Endothelial cell of umbilical vein (primary cell): ENCODE data around the gene KDM3A. TPM values are rescaled to one million over a fixed set of nuclear protein-coding genes. Genes with fewer than 3 reads are reported as not detected.

Experiments used
- BruUV-seq: library from RNA; stranded (reverse); fragments of 400-500 nt; replicated peaks from 2 replicates; lab custom pipeline; 2021; lab: Mats Ljungman, UMichigan
- CTCF ChIA-PET: fragments of 300-600, 350-600 bp; sonication (Branson Sonifier 250); formaldehyde crosslinking; loops from one replicate; lab custom pipeline; 2021; ENCODE audit warnings: antibody characterized with exemption, inconsistent platforms; lab: Charles Lee
- POLR2A ChIA-PET: fragments of 300-600, 350-600 bp; sonication (Branson Sonifier 250); formaldehyde crosslinking; loops from one replicate; lab custom pipeline; 2021; ENCODE audit warnings: antibody characterized with exemption, inconsistent platforms; lab: Charles Lee
- DNase-seq: peaks from one replicate; pipeline ENCODE4 v3.0.0-alpha.2; 2011; ENCODE audit warnings: low read depth, low spot score
- FAIRE-seq: peaks from 2 replicates; lab custom pipeline; 2011; peaks lifted over from hg19 to GRCh38; lab: Jason Lieb, UNC
- H2AFZ ChIP-seq: 2 replicates; pipeline ENCODE4 v1.6.0; 2012; ENCODE audit warnings: low read depth, low read length, control low read depth, inconsistent platforms
- H3K27ac ChIP-seq: 2 replicates; pipeline ENCODE4 v1.5.1; 2011; ENCODE audit warnings: low read depth, mild to moderate bottlenecking, control low read depth, low read length, moderate library complexity; ENCODE audit not compliant: insufficient read depth
- H3K27me3 ChIP-seq, 2 experiments: 2 replicates each; pipeline versions ENCODE4 v1.6.0 to v1.6.1; 2011; ENCODE audit warnings: low read length in 2 of 2, mixed read lengths in 1 of 2; ENCODE audit not compliant: control insufficient read depth in 2 of 2, insufficient read depth in 2 of 2
- H3K36me3 ChIP-seq, 2 experiments: 2 replicates in 1 of 2; 3 replicates in 1 of 2; pipeline ENCODE4 v1.5.1; 2011; ENCODE audit warnings: low read length in 2 of 2, mild to moderate bottlenecking in 1 of 2, moderate library complexity in 1 of 2; ENCODE audit not compliant: control insufficient read depth in 2 of 2, insufficient read depth in 2 of 2; ENCODE audit errors: extremely low read depth in 1 of 2
- H3K4me1 ChIP-seq: 3 replicates; pipeline ENCODE4 v1.5.1; 2011; ENCODE audit warnings: mild to moderate bottlenecking, low read length; ENCODE audit not compliant: control insufficient read depth, insufficient read depth; ENCODE audit errors: extremely low read depth
- H3K4me2 ChIP-seq: 2 replicates; pipeline ENCODE4 v1.6.1; 2011; ENCODE audit warnings: low read length, control low read depth, mixed read lengths; ENCODE audit not compliant: insufficient read depth
- H3K4me3 ChIP-seq, 3 experiments: fragments of 200-600 bp in 1 of 3; sonication (generic), shearing (Covaris generic) in 1 of 3; replicated peaks in 1 of 3; 2 replicates each; pipeline ENCODE4 v1.5.1; 2011 to 2016; ENCODE audit warnings: control low read depth in 3 of 3, low read length in 3 of 3, mild to moderate bottlenecking in 2 of 3, inconsistent platforms in 1 of 3, low read depth in 1 of 3, moderate library complexity in 1 of 3; ENCODE audit not compliant: insufficient read depth in 1 of 3
- H3K79me2 ChIP-seq: 2 replicates; pipeline ENCODE4 v1.6.0; 2012; ENCODE audit warnings: low read length, inconsistent platforms; ENCODE audit not compliant: control insufficient read depth, insufficient read depth
- H3K9ac ChIP-seq: replicated peaks from 2 replicates; pipeline ENCODE3; 2011; ENCODE audit warnings: low read length, control low read depth; ENCODE audit not compliant: insufficient read depth; ENCODE audit errors: extremely low read depth
- H3K9me1 ChIP-seq: replicated peaks from 3 replicates; pipeline ENCODE4 v1.6.0; 2011; ENCODE audit warnings: mild to moderate bottlenecking, low read length; ENCODE audit not compliant: control insufficient read depth, insufficient read depth; ENCODE audit errors: extremely low read depth
- H3K9me3 ChIP-seq: replicated peaks from 2 replicates; pipeline ENCODE4 v1.5.1; 2012; ENCODE audit warnings: low read length, inconsistent platforms; ENCODE audit not compliant: control insufficient read depth, insufficient read depth
- H4K20me1 ChIP-seq: replicated peaks from 2 replicates; pipeline ENCODE3; 2011; ENCODE audit warnings: mild to moderate bottlenecking, low read length; ENCODE audit not compliant: control insufficient read depth, insufficient read depth; ENCODE audit errors: extremely low read depth
- EZH2 ChIP-seq: IDR thresholded peaks from 2 replicates; pipeline ENCODE4 v1.6.1; 2012; ENCODE audit warnings: borderline replicate concordance, low read depth, mild to moderate bottlenecking, moderate library complexity, low read length, inconsistent platforms; ENCODE audit not compliant: severe bottlenecking
- FOS ChIP-seq: IDR thresholded peaks from 2 replicates; pipeline ENCODE4 v1.6.1; 2011; ENCODE audit warnings: mild to moderate bottlenecking, low read length, moderate library complexity, borderline replicate concordance; ENCODE audit not compliant: insufficient read depth
- GATA2 ChIP-seq: IDR thresholded peaks from 2 replicates; pipeline ENCODE4 v1.7.0; 2011; ENCODE audit warnings: low read depth, mild to moderate bottlenecking, moderate library complexity, mixed read lengths, low read length; ENCODE audit not compliant: insufficient read length, insufficient read depth
- JUN ChIP-seq: IDR thresholded peaks from 2 replicates; pipeline ENCODE4 v1.6.1; 2011; ENCODE audit warnings: borderline replicate concordance, low read depth; ENCODE audit not compliant: insufficient read length, insufficient read depth
- MYC ChIP-seq: IDR thresholded peaks from one replicate; pipeline ENCODE4 v1.6.1; 2011; ENCODE audit warnings: mild to moderate bottlenecking, low read depth, low read length
- POLR2A ChIP-seq: IDR thresholded peaks from 2 replicates; pipeline ENCODE4 v1.6.1; 2012; ENCODE audit warnings: low read depth, mild to moderate bottlenecking, control low read depth, low read length
- POLR2AphosphoS5 ChIP-seq: IDR thresholded peaks from 2 replicates; pipeline ENCODE4 v1.6.1; 2012; ENCODE audit warnings: low read depth, mild to moderate bottlenecking, control low read depth, low read length, moderate library complexity; ENCODE audit not compliant: insufficient read depth
- dilution Hi-C: fragments of 300-500 bp; cut with MboI; formaldehyde crosslinking; loops from one replicate; pipeline ENCODE4 v1.15.0; 2019; ENCODE audit warnings: low sequenced_read_pairs; ENCODE audit not compliant: extremely low pct_ligation_motif_present
- intact Hi-C: fragments of 100-400 bp; cut with micrococcal nuclease; formaldehyde crosslinking; loops from one replicate; pipeline ENCODE4 v1.10.0; 2022
- polyA plus RNA-seq, 4 experiments: library from polyadenylated mRNA; depleted of rRNA in 3 of 4; stranded (reverse) in 3 of 4; unstranded in 1 of 4; fragments of >200 nt; gene quantifications; 2 replicates each; pipeline versions ENCODE4 v1.2.1 to v1.2.3, GENCODE V29; 2011 to 2012; ENCODE audit warnings: missing spikeins in 1 of 4
- total RNA-seq: library from RNA; stranded (reverse); gene quantifications from 2 replicates; pipeline ENCODE4 v1.2.3, GENCODE V29; 2021
- TF ChIP-seq, protein P1 (sequence below), 2 donors: IDR thresholded peaks; 1 replicate in 1 of 2; 2 replicates in 1 of 2; pipeline ENCODE4 v1.5.1; 2011; ENCODE audit warnings: low read length in 2 of 2, mild to moderate bottlenecking in 2 of 2, moderate library complexity in 2 of 2, control low read depth in 1 of 2, inconsistent platforms in 1 of 2, low read depth in 1 of 2; ENCODE audit not compliant: insufficient read depth in 1 of 2; ENCODE audit errors: extremely low read depth in 1 of 2
- TF ChIP-seq, protein P2 (sequence below): IDR thresholded peaks from 2 replicates; pipeline ENCODE4 v1.6.1; 2011; ENCODE audit not compliant: insufficient read depth, insufficient read length

KDM3A gene
- total and polyA plus RNA-seq, 2 donors (not counting 3 experiments of a cell fraction or from before 2014, with no cell fraction given) = 13.5 to 29.5 TPM

DNA sequence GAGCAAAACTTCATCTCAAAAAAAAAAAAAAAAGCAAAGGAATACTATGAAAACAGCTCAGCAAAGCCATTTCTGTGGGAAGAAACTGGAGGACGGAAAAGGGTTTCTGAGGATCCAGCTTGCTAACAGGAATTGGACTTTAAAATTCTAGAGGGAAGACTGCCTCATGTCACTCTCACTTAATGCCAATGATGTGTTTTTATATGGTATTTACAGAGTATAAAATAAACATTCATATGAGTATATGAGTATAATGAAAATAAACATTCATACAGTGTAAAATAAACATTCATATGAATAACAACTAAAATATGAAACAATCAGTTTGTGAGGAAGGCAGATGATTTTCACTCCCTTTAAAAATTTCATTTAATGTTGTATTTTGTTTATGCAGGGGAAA, 78.2 kb downstream of the KDM3A start:
- ChIA-PET CTCF (interaction anchor here (1.3 to 1.8 kb wide), 2 partner anchors 103 to 245 kb away, joined by 4 to 6 read pairs; no protein-coding TSS in a partner anchor), POLR2A (no interaction called here)
- H3K36me3 ChIP-seq = no peaks in the 10 kb centered on the region
- H3K79me2 ChIP-seq = no peaks in the 10 kb centered on the region
- no peak overlapping the region for H3K9ac ChIP-seq
- no peak for DNase-seq
- no TSS peak for BruUV-seq
- H3K27ac ChIP-seq = no peak overlapping the region
- dilution Hi-C loops (no loop called here), intact Hi-C loops (no loop called here)
- no peaks in the 10 kb centered on the region for H4K20me1 ChIP-seq
- no peak overlapping the region for H3K4me3 ChIP-seq
- no peak for FAIRE-seq
- H3K9me3 ChIP-seq = peaks cover 3% of the 10 kb centered on the region
- TF ChIP-seq, protein P1, sequence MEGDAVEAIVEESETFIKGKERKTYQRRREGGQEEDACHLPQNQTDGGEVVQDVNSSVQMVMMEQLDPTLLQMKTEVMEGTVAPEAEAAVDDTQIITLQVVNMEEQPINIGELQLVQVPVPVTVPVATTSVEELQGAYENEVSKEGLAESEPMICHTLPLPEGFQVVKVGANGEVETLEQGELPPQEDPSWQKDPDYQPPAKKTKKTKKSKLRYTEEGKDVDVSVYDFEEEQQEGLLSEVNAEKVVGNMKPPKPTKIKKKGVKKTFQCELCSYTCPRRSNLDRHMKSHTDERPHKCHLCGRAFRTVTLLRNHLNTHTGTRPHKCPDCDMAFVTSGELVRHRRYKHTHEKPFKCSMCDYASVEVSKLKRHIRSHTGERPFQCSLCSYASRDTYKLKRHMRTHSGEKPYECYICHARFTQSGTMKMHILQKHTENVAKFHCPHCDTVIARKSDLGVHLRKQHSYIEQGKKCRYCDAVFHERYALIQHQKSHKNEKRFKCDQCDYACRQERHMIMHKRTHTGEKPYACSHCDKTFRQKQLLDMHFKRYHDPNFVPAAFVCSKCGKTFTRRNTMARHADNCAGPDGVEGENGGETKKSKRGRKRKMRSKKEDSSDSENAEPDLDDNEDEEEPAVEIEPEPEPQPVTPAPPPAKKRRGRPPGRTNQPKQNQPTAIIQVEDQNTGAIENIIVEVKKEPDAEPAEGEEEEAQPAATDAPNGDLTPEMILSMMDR (IDR thresholded peaks at IDR 0.05; ENCODE audit: extremely low read depth in 1 of 2, insufficient read depth in 1 of 2, low read depth in 1 of 2, low read length in 2 of 2) = no peak
- TF ChIP-seq JUN (no peak), GATA2 (no peak), EZH2 (no peak), POLR2AphosphoS5 (no peak), MYC (no peak), FOS (no peak), POLR2A (no peak)
- TF ChIP-seq, protein P2, sequence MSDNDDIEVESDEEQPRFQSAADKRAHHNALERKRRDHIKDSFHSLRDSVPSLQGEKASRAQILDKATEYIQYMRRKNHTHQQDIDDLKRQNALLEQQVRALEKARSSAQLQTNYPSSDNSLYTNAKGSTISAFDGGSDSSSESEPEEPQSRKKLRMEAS = no peak
- H2AFZ ChIP-seq = no peak overlapping the region
- no peak overlapping the region for H3K4me2 ChIP-seq
- no peaks in the 10 kb centered on the region for H3K4me1 ChIP-seq
- no peaks in the 10 kb centered on the region for H3K9me1 ChIP-seq
- no peaks in the 10 kb centered on the region for H3K27me3 ChIP-seq
